H9 (cell line): Measurements from ENCODE around the gene PPFIBP2. TPM values are rescaled to one million over a fixed set of nuclear protein-coding genes. Genes with fewer than 3 reads are reported as not detected.

Experiments used
- DNase-seq: peaks from one replicate; pipeline ENCODE4 v3.0.0-alpha.2; 2017
- H2AFZ ChIP-seq: one replicate; pipeline ENCODE4 v1.6.1; 2013; ENCODE audit warnings: mild to moderate bottlenecking, low read length, control low read depth, moderate library complexity
- H2AK5ac ChIP-seq: 2 replicates; pipeline ENCODE4 v1.6.1; 2013; ENCODE audit warnings: low read length, control low read depth, mixed read lengths; ENCODE audit not compliant: insufficient read length
- H2BK120ac ChIP-seq: one replicate; pipeline ENCODE4 v1.6.1; 2013; ENCODE audit warnings: low read depth, mild to moderate bottlenecking, low read length, control low read depth, inconsistent platforms; ENCODE audit not compliant: poor library complexity, severe bottlenecking
- H2BK12ac ChIP-seq: 2 replicates; pipeline ENCODE4 v1.6.1; 2013; ENCODE audit warnings: low read length, control low read depth, mixed read lengths, low read depth; ENCODE audit not compliant: insufficient read length
- H2BK15ac ChIP-seq: 2 replicates; pipeline ENCODE4 v1.6.1; 2013; ENCODE audit warnings: low read depth, low read length, control low read depth
- H2BK20ac ChIP-seq: one replicate; pipeline ENCODE4 v1.6.1; 2013; ENCODE audit warnings: low read depth, mild to moderate bottlenecking, low read length, control low read depth, inconsistent platforms; ENCODE audit not compliant: poor library complexity, severe bottlenecking
- H2BK5ac ChIP-seq: 2 replicates; pipeline ENCODE4 v1.6.1; 2013; ENCODE audit warnings: low read length, control low read depth, mixed read lengths; ENCODE audit not compliant: insufficient read length
- H3K14ac ChIP-seq: 2 replicates; pipeline ENCODE4 v1.6.1; 2013; ENCODE audit warnings: low read length, control low read depth; ENCODE audit not compliant: insufficient read depth
- H3K18ac ChIP-seq: 2 replicates; pipeline ENCODE4 v1.6.1; 2013; ENCODE audit warnings: low read depth, mild to moderate bottlenecking, mixed read lengths, low read length, control low read depth; ENCODE audit not compliant: insufficient read length
- H3K23ac ChIP-seq: 2 replicates; pipeline ENCODE4 v1.6.1; 2013; ENCODE audit warnings: low read length, control low read depth, mixed read lengths, low read depth; ENCODE audit not compliant: insufficient read length
- H3K23me2 ChIP-seq: 2 replicates; pipeline ENCODE4 v1.6.1; 2013; ENCODE audit warnings: low read depth, mild to moderate bottlenecking, mixed read lengths, low read length, control low read depth; ENCODE audit not compliant: insufficient read length, poor library complexity, severe bottlenecking
- H3K27ac ChIP-seq: 2 replicates; pipeline ENCODE4 v1.5.1; 2013; ENCODE audit warnings: low read length, control low read depth, mixed read lengths, low read depth; ENCODE audit not compliant: insufficient read length
- H3K27me3 ChIP-seq: 2 replicates; pipeline ENCODE4 v1.6.1; 2013; ENCODE audit warnings: low read length, control low read depth, inconsistent platforms; ENCODE audit not compliant: insufficient read depth
- H3K4ac ChIP-seq: 2 replicates; pipeline ENCODE4 v1.6.1; 2013; ENCODE audit warnings: low read depth, mild to moderate bottlenecking, control low read depth, inconsistent platforms, low read length, moderate library complexity
- H3K4me1 ChIP-seq: 2 replicates; pipeline ENCODE4 v1.6.1; 2013; ENCODE audit warnings: low read length, control low read depth, inconsistent platforms; ENCODE audit not compliant: insufficient read depth
- H3K4me2 ChIP-seq: 2 replicates; pipeline ENCODE4 v1.6.1; 2013; ENCODE audit warnings: low read length, control low read depth, mixed read lengths; ENCODE audit not compliant: insufficient read length, insufficient read depth
- H3K56ac ChIP-seq: 2 replicates; pipeline ENCODE4 v1.6.1; 2013; ENCODE audit warnings: low read depth, mild to moderate bottlenecking, mixed read lengths, low read length, control low read depth; ENCODE audit not compliant: insufficient read length
- H3K79me1 ChIP-seq: 2 replicates; pipeline ENCODE4 v1.6.1; 2013; ENCODE audit warnings: low read depth, mild to moderate bottlenecking, moderate library complexity, low read length, control low read depth, inconsistent platforms; ENCODE audit not compliant: insufficient read depth, poor library complexity, severe bottlenecking
- H3K79me2 ChIP-seq: 2 replicates; pipeline ENCODE4 v1.6.1; 2013; ENCODE audit warnings: low read length, control low read depth, inconsistent platforms; ENCODE audit not compliant: insufficient read depth
- H3K9ac ChIP-seq: 2 replicates; pipeline ENCODE4 v1.6.1; 2013; ENCODE audit warnings: low read length, control low read depth, mixed read lengths; ENCODE audit not compliant: insufficient read length; ENCODE audit errors: extremely low read depth
- H3K9me3 ChIP-seq: one replicate; pipeline ENCODE4 v1.6.1; 2013; ENCODE audit warnings: low read depth, low read length, inconsistent platforms; ENCODE audit not compliant: control insufficient read depth
- H3T11ph ChIP-seq: one replicate; pipeline ENCODE4 v1.6.1; 2013; ENCODE audit warnings: mild to moderate bottlenecking, low read length, control low read depth, inconsistent platforms
- H4K20me1 ChIP-seq: one replicate; pipeline ENCODE4 v1.6.1; 2013; ENCODE audit not compliant: control insufficient read depth, insufficient read length, insufficient read depth
- H4K5ac ChIP-seq: 2 replicates; pipeline ENCODE4 v1.6.1; 2013; ENCODE audit warnings: low read depth, mild to moderate bottlenecking, mixed read lengths, low read length, control low read depth; ENCODE audit not compliant: insufficient read length
- H4K8ac ChIP-seq: replicated peaks from 2 replicates; pipeline ENCODE4 v1.6.1; 2013; ENCODE audit warnings: low read length, control low read depth, mixed read lengths, low read depth; ENCODE audit not compliant: insufficient read length
- H4K91ac ChIP-seq: 2 replicates; pipeline ENCODE4 v1.6.1; 2013; ENCODE audit warnings: low read depth, mild to moderate bottlenecking, moderate library complexity, mixed read lengths, low read length, control low read depth; ENCODE audit not compliant: insufficient read length
- H3K27ac Mint-ChIP-seq, 3 experiments: 2 replicates in 2 of 3; 3 replicates in 1 of 3; pipeline ENCODE4 v1.8.0; 2020 to 2021; ENCODE audit warnings: mixed read lengths in 3 of 3, mild to moderate bottlenecking in 1 of 3, moderate library complexity in 1 of 3
- H3K27me3 Mint-ChIP-seq: 2 replicates; pipeline ENCODE4 v1.8.0; 2021; ENCODE audit warnings: low read depth, mild to moderate bottlenecking, moderate library complexity, mixed read lengths
- H3K36me3 Mint-ChIP-seq, 3 experiments: 2 replicates in 2 of 3; 3 replicates in 1 of 3; pipeline ENCODE4 v1.8.0; 2020 to 2021; ENCODE audit warnings: low read depth in 3 of 3, mixed read lengths in 3 of 3; ENCODE audit not compliant: insufficient read depth in 1 of 3
- H3K4me1 Mint-ChIP-seq, 2 experiments: 2 replicates each; pipeline ENCODE4 v1.8.0; 2020; ENCODE audit warnings: mixed read lengths in 2 of 2
- H3K4me3 Mint-ChIP-seq, 2 experiments: 2 replicates in 1 of 2; 3 replicates in 1 of 2; pipeline ENCODE4 v1.8.0; 2020 to 2021; ENCODE audit warnings: mild to moderate bottlenecking in 2 of 2, mixed read lengths in 2 of 2, moderate library complexity in 1 of 2
- H3K9me3 Mint-ChIP-seq, 2 experiments: 2 replicates in 1 of 2; 3 replicates in 1 of 2; pipeline ENCODE4 v1.8.0; 2020; ENCODE audit warnings: mild to moderate bottlenecking in 2 of 2, mixed read lengths in 2 of 2, moderate library complexity in 1 of 2
- CTCF ChIP-seq: fragments of 200-600 bp; sonication (generic); conservative IDR thresholded peaks from 3 replicates; pipeline ENCODE4 v1.8.0; 2021; ENCODE audit warnings: antibody characterized with exemption, mild to moderate bottlenecking
- WGBS: extraction: QIAGEN DNeasy Blood & Tissue Kit; methylation state at CpG from one replicate; pipeline ENCODE4 v1.1.7; 2013; ENCODE audit warnings: missing lambda C conversion rate, low lambda C conversion rate, mixed read lengths; ENCODE audit not compliant: insufficient read length; ENCODE audit errors: extremely low coverage; 5-methylcytosine and 5-hydroxymethylcytosine counted together
- total RNA-seq: library from RNA; stranded (reverse); gene quantifications from 2 replicates; pipeline ENCODE4 v1.2.1, GENCODE V29; 2021

The PPFIBP2 gene
- total RNA-seq, 1 experiment from 2014 or later = 8.3 TPM

- Histone ChIP-seq H3K4ac (no peak overlapping the region), H3K9ac (no peak overlapping the region), H4K8ac (no peak overlapping the region), H2BK120ac (no peak overlapping the region), H2AK5ac (no peak overlapping the region), H3K56ac (no peak overlapping the region), H3K79me2 (no peaks in the 10 kb centered on the region), H4K20me1 (no peaks in the 10 kb centered on the region), H2BK5ac (no peak overlapping the region), H3K14ac (no peak overlapping the region), H3K9me3 (no peaks in the 10 kb centered on the region), H4K5ac (no peak overlapping the region), H3K4me1 (peaks cover 21% of the 10 kb centered on the region; the same call in 1 of the 2 replicates), H3K23me2 (no peaks in the 10 kb centered on the region), H3K18ac (no peak overlapping the region), H3K79me1 (no peaks in the 10 kb centered on the region), H3K27me3 (no peaks in the 10 kb centered on the region), H3K27ac (no peak overlapping the region), H3T11ph (no peak overlapping the region), H2AFZ (no peak overlapping the region), H2BK15ac (no peak overlapping the region), H2BK20ac (no peak overlapping the region), H2BK12ac (no peak overlapping the region), H4K91ac (no peak overlapping the region), H3K23ac (no peak overlapping the region), H3K4me2 (no peak overlapping the region)
- Mint-ChIP-seq H3K4me1 (peaks cover 76 to 79% of the 10 kb centered on the region in 2 experiments), H3K36me3 (peaks cover 0 to 2% (median 0%) of the 10 kb centered on the region in 3 experiments; a peak in 2 of 7 replicates), H3K27ac (peak overlapping the region; percentile 27 to 68 (median 51); a peak in 4 of 7 replicates), H3K4me3 (no peak overlapping the region), H3K9me3 (no peaks in the 10 kb centered on the region), H3K27me3 (no peaks in the 10 kb centered on the region; the same call in 1 of the 2 replicates)
- TF ChIP-seq CTCF = no peak
- no CpG with 5 or more reads among the region's 7 CpGs for WGBS
- no peak for DNase-seq
Measured at GRCh38 chr11:7574491-7575130, 60.8 kb downstream of the PPFIBP2 start.
